ENCODE results near the gene RBM39. TPM values are rescaled to one million over a fixed set of nuclear protein-coding genes. Genes with fewer than 3 reads are reported as not detected.
"Not testable (repeated sequence)": the region's sequence is repeated elsewhere in the genome, so short reads cannot be mapped to it uniquely, and the experiment has no call there.

Gene RBM39
- total RNA-seq, 2 donors from 2014 or later: 276 to 332 TPM

GRCh38 chr20:35750611-35751010 is 8.6 kb upstream of the RBM39 start:
- no peak overlapping the region for H3K4me3 ChIP-seq (ENCODE audit: low read length)
- WGBS, 2 experiments (ENCODE audit: insufficient coverage in 1 of 2, insufficient read length in 1 of 2): 91 to 96% methylated on average over 2 of the region's 2 CpGs
- Mint-ChIP-seq H3K36me3 (ENCODE audit: low read depth) (no peaks in the 10 kb centered on the region), H3K4me1 (no peaks in the 10 kb centered on the region), H3K4me3 (no peak overlapping the region), H3K9me3 (no peaks in the 10 kb centered on the region), H3K27ac (no peak overlapping the region), H3K27me3 (ENCODE audit: insufficient read depth) (peaks cover 2% of the 10 kb centered on the region)
- TF ChIP-seq, protein P1, sequence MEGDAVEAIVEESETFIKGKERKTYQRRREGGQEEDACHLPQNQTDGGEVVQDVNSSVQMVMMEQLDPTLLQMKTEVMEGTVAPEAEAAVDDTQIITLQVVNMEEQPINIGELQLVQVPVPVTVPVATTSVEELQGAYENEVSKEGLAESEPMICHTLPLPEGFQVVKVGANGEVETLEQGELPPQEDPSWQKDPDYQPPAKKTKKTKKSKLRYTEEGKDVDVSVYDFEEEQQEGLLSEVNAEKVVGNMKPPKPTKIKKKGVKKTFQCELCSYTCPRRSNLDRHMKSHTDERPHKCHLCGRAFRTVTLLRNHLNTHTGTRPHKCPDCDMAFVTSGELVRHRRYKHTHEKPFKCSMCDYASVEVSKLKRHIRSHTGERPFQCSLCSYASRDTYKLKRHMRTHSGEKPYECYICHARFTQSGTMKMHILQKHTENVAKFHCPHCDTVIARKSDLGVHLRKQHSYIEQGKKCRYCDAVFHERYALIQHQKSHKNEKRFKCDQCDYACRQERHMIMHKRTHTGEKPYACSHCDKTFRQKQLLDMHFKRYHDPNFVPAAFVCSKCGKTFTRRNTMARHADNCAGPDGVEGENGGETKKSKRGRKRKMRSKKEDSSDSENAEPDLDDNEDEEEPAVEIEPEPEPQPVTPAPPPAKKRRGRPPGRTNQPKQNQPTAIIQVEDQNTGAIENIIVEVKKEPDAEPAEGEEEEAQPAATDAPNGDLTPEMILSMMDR (conservative IDR thresholded peaks at IDR 0.05): no peak
- no peaks in the 10 kb centered on the region for H3K27me3 ChIP-seq (ENCODE audit: control insufficient read depth, insufficient read depth, low read length, poor library complexity, severe bottlenecking)
- no peaks in the 10 kb centered on the region for H3K4me1 ChIP-seq (ENCODE audit: control insufficient read depth, insufficient read depth, low read length)
- H3K9ac ChIP-seq (ENCODE audit: extremely low read depth, low read length, poor library complexity, severe bottlenecking): no peak overlapping the region
- H3K27ac ChIP-seq (ENCODE audit: low read depth, low read length): no peak overlapping the region
- DNase-seq: no peak
- H3K9me3 ChIP-seq (ENCODE audit: control insufficient read depth, low read length): no peaks in the 10 kb centered on the region
- no peaks in the 10 kb centered on the region for H3K36me3 ChIP-seq (ENCODE audit: control insufficient read depth, insufficient read depth, low read length)

GRCh38 chr20:35744492-35744841 is 2.4 kb upstream of the RBM39 start:
- H3K27me3 Mint-ChIP-seq (ENCODE audit: insufficient read depth); H3K9ac ChIP-seq (ENCODE audit: extremely low read depth, low read length, poor library complexity, severe bottlenecking); H3K4me1 ChIP-seq (ENCODE audit: control insufficient read depth, insufficient read depth, low read length); H3K27ac Mint-ChIP-seq; H3K4me3 Mint-ChIP-seq; H3K9me3 ChIP-seq (ENCODE audit: control insufficient read depth, low read length); H3K27ac ChIP-seq (ENCODE audit: low read depth, low read length); H3K9me3 Mint-ChIP-seq; H3K4me3 ChIP-seq (ENCODE audit: low read length); H3K27me3 ChIP-seq (ENCODE audit: control insufficient read depth, insufficient read depth, low read length, poor library complexity, severe bottlenecking): not testable (repeated sequence)
- peak; percentile 26 for DNase-seq
- H3K36me3 ChIP-seq (ENCODE audit: control insufficient read depth, insufficient read depth, low read length): peaks cover 14% of the 10 kb centered on the region
- H3K36me3 Mint-ChIP-seq (ENCODE audit: low read depth): peaks cover 19% of the 10 kb centered on the region
- WGBS, 2 experiments (ENCODE audit: insufficient coverage in 1 of 2, insufficient read length in 1 of 2): 91 to 100% methylated on average over 2 to 3 of the region's 3 CpGs
- peaks cover 10% of the 10 kb centered on the region for H3K4me1 Mint-ChIP-seq

GRCh38 chr20:35743693-35744491 is 1.8 kb upstream of the RBM39 start:
- peaks cover 13% of the 10 kb centered on the region for H3K4me1 Mint-ChIP-seq
- no peaks in the 10 kb centered on the region for H3K9me3 ChIP-seq (ENCODE audit: control insufficient read depth, low read length)
- DNase-seq: peak; percentile 39
- H3K27ac Mint-ChIP-seq: peak overlapping the region; percentile 100
- H3K36me3 ChIP-seq (ENCODE audit: control insufficient read depth, insufficient read depth, low read length): peaks cover 19% of the 10 kb centered on the region
- H3K27ac ChIP-seq (ENCODE audit: low read depth, low read length): no peak overlapping the region
- no peaks in the 10 kb centered on the region for H3K4me1 ChIP-seq (ENCODE audit: control insufficient read depth, insufficient read depth, low read length)
- peak overlapping the region; percentile 95 for H3K9ac ChIP-seq (ENCODE audit: extremely low read depth, low read length, poor library complexity, severe bottlenecking)
- H3K9me3 Mint-ChIP-seq: no peaks in the 10 kb centered on the region
- 92 to 97% methylated on average over 13 to 15 of the region's 15 CpGs for WGBS, 2 experiments (ENCODE audit: insufficient coverage in 1 of 2, insufficient read length in 1 of 2)
- TF ChIP-seq, protein P1 (conservative IDR thresholded peaks at IDR 0.05): no peak
- peak overlapping the region; percentile 100 for H3K4me3 Mint-ChIP-seq
- peaks cover 23% of the 10 kb centered on the region for H3K36me3 Mint-ChIP-seq (ENCODE audit: low read depth)
- no peaks in the 10 kb centered on the region for H3K27me3 ChIP-seq (ENCODE audit: control insufficient read depth, insufficient read depth, low read length, poor library complexity, severe bottlenecking)
- H3K27me3 Mint-ChIP-seq (ENCODE audit: insufficient read depth): no peaks in the 10 kb centered on the region
- peak overlapping the region; percentile 92 for H3K4me3 ChIP-seq (ENCODE audit: low read length)

All from endodermal cell (in vitro differentiated cells).